Prostate gland (tissue), 2 donors: Measurements from ENCODE around the gene SPATA24. TPM values are rescaled to one million over a fixed set of nuclear protein-coding genes. Genes with fewer than 3 reads are reported as not detected.

Experiments
- DNase-seq: peaks from one replicate; pipeline ENCODE4 v3.0.0-alpha.2; 2019; ENCODE audit warnings: low spot score
- H3K27ac ChIP-seq, 2 donors: fragments of 200-600 bp; sonication (generic); 2 replicates each; pipeline ENCODE4 v1.5.1; 2017 to 2019
- H3K27me3 ChIP-seq: fragments of 200-600 bp; sonication (generic); replicated peaks from 2 replicates; pipeline ENCODE4 v1.5.1; 2019; ENCODE audit not compliant: insufficient read depth
- H3K36me3 ChIP-seq, 2 donors: fragments of 200-600 bp; sonication (generic); 1 replicate in 1 of 2; 2 replicates in 1 of 2; pipeline versions ENCODE4 v1.5.1 to v1.8.1; 2017 to 2019
- H3K4me1 ChIP-seq: fragments of 200-600 bp; sonication (generic); replicated peaks from 2 replicates; pipeline ENCODE4 v1.5.1; 2019
- H3K4me3 ChIP-seq, 2 donors: fragments of 200-600 bp; sonication (generic); 2 replicates each; pipeline ENCODE4 v1.5.1; 2017 to 2019
- H3K9me3 ChIP-seq: fragments of 200-600 bp; sonication (generic); 2 replicates; pipeline ENCODE4 v1.5.1; 2017
- CTCF ChIP-seq, 4 experiments: fragments of 200-600 bp in 2 of 4; fragments of 450-650 bp in 2 of 4; sonication (generic) in 2 of 4; IDR thresholded peaks; 1 replicate in 3 of 4; 2 replicates in 1 of 4; pipeline ENCODE4 v1.5.1; 2016 to 2019; ENCODE audit warnings: antibody characterized with exemption in 4 of 4, mild to moderate bottlenecking in 2 of 4, moderate library complexity in 2 of 4
- POLR2A ChIP-seq: fragments of 450-650 bp; IDR thresholded peaks from one replicate; pipeline ENCODE4 v1.6.1; 2016; ENCODE audit warnings: antibody characterized with exemption, mild to moderate bottlenecking
- POLR2AphosphoS5 ChIP-seq: sonication (generic); formaldehyde crosslinking; IDR thresholded peaks from one replicate; pipeline ENCODE4 v1.6.1; 2017; ENCODE audit warnings: antibody characterized with exemption
- WGBS: methylation state at CpG from one replicate; pipeline ENCODE4 v1.1.5; 2018; 5-methylcytosine and 5-hydroxymethylcytosine counted together
- intact Hi-C: fragments of 100-400 bp; cut with DNase I; formaldehyde crosslinking; loops from one replicate; pipeline ENCODE4 v1.14.2; 2022
- total RNA-seq, 2 donors: library from RNA; depleted of rRNA; stranded (reverse); fragments of >200 nt; gene quantifications; one replicate each; pipeline ENCODE4 v1.1.0, GENCODE V29; 2016

Gene SPATA24
- total RNA-seq, 2 donors from 2014 or later = 4.4 to 27.3 TPM

GRCh38 chr5:139377226-139377625 lies 26.7 kb downstream of the SPATA24 start:
- Histone ChIP-seq H3K27ac (no peak overlapping the region), H3K27me3 (no peaks in the 10 kb centered on the region), H3K36me3 (no peaks in the 10 kb centered on the region), H3K4me3 (no peak overlapping the region), H3K4me1 (peaks cover 6% of the 10 kb centered on the region), H3K9me3 (no peaks in the 10 kb centered on the region)
- intact Hi-C loops = no loop called here
- 80% methylated on average over 3 of the region's 3 CpGs for WGBS
- DNase-seq = no peak
- TF ChIP-seq POLR2A = no peak
- TF ChIP-seq POLR2AphosphoS5 = no peak
- TF ChIP-seq CTCF (IDR thresholded peaks at IDR 0.05) = no peak

- WGBS = 89% methylated on average over 7 of the region's 7 CpGs
- TF ChIP-seq POLR2AphosphoS5 (no peak), POLR2A (no peak), CTCF (IDR thresholded peaks at IDR 0.05) (no peak)
- H3K36me3 ChIP-seq = no peaks in the 10 kb centered on the region
- DNase-seq = no peak
- no peaks in the 10 kb centered on the region for H3K27me3 ChIP-seq
- H3K9me3 ChIP-seq = no peaks in the 10 kb centered on the region
- no peak overlapping the region for H3K27ac ChIP-seq
- intact Hi-C loops = no loop called here
- H3K4me1 ChIP-seq = peaks cover 6% of the 10 kb centered on the region
- no peak overlapping the region for H3K4me3 ChIP-seq
These were observed 27.5 kb downstream of the SPATA24 start for GRCh38 chr5:139376364-139376763.

- TF ChIP-seq POLR2AphosphoS5 (no peak), CTCF (IDR thresholded peaks at IDR 0.05) (no peak), POLR2A (no peak)
- no peak overlapping the region for H3K4me3 ChIP-seq
- H3K36me3 ChIP-seq = no peaks in the 10 kb centered on the region
- H3K27me3 ChIP-seq = no peaks in the 10 kb centered on the region
- DNase-seq = no peak
- no peaks in the 10 kb centered on the region for H3K9me3 ChIP-seq
- 97% methylated on average over 2 of the region's 2 CpGs for WGBS
- peak overlapping the region; percentile 81 to 82 for H3K27ac ChIP-seq
- H3K4me1 ChIP-seq = peaks cover 6% of the 10 kb centered on the region
- intact Hi-C loops = no loop called here
These were observed 29.0 kb downstream of the SPATA24 start for GRCh38 chr5:139374909-139375308.

- no peak for TF ChIP-seq CTCF (IDR thresholded peaks at IDR 0.05)
- TF ChIP-seq POLR2AphosphoS5 = no peak
- no peak for TF ChIP-seq POLR2A
These were observed 32.1 kb downstream of the SPATA24 start for GRCh38 chr5:139371482-139372435.

GRCh38 chr5:139369181-139369580 lies 34.7 kb downstream of the SPATA24 start:
- H3K9me3 ChIP-seq = no peaks in the 10 kb centered on the region
- H3K27me3 ChIP-seq = no peaks in the 10 kb centered on the region
- H3K4me1 ChIP-seq = no peaks in the 10 kb centered on the region
- peaks cover 3 to 15% of the 10 kb centered on the region in 2 donors for H3K36me3 ChIP-seq
- no peak overlapping the region for H3K4me3 ChIP-seq
- TF ChIP-seq POLR2A (no peak), POLR2AphosphoS5 (no peak), CTCF (IDR thresholded peaks at IDR 0.05) (no peak)
- H3K27ac ChIP-seq = no peak overlapping the region
- 90% methylated on average over 1 of the region's 1 CpG for WGBS
- intact Hi-C loops = no loop called here
- no peak for DNase-seq

More at GRCh38 chr5:139371482-139372435, 32.1 kb downstream of the SPATA24 start:
- Histone ChIP-seq H3K4me1 (peaks cover 6% of the 10 kb centered on the region), H3K4me3 (no peak overlapping the region), H3K9me3 (no peaks in the 10 kb centered on the region), H3K36me3 (no peaks in the 10 kb centered on the region), H3K27ac (peak overlapping the region in 1 of 2 donors; percentile 17), H3K27me3 (no peaks in the 10 kb centered on the region)
- DNase-seq = no peak
- intact Hi-C loops = no loop called here
- WGBS = 81% methylated on average over 7 of the region's 7 CpGs
